Kidney capillary endothelial cell (primary cell): ENCODE measurements around the gene HIPK2.

Experiments
- DNase-seq: peaks from one replicate; pipeline ENCODE4 v3.0.0-alpha.2; 2018; ENCODE audit warnings: low spot score

The HIPK2 gene

DNA sequence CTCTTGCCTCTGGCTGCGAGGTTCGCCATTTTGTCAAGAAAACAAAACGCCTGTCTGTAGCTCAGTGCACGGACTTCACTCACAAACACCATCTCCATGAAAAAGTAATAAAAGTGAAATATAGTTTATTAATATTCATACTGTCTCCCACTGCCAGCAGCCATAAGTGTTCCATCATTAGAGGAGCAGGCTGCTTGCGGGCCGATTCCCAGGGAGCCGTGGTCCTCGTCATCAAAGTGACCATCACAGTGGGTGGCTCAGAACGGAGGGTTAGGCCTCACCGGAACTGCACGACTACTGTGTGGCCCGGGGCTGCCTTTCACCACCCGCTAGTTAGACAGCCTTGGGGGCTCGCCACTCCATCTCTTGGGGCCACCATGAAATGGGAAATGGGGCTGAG lies 82.7 kb downstream of the HIPK2 start:
- DNase-seq = no peak

DNA sequence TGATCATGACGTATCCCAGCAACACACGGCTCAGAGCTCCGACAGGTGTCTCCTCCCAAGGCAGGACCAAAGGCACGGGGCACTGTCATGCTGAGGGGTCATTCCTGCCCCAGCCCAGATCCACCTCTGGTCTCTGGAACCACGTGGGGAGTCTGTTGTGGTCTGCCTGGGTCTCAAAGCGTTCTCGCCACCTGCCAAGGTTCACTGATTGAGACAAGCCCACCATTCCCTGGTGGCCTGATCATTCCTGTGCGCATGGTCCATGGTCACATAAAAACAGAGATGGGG lies 83.5 kb downstream of the HIPK2 start:
- no peak for DNase-seq

DNA sequence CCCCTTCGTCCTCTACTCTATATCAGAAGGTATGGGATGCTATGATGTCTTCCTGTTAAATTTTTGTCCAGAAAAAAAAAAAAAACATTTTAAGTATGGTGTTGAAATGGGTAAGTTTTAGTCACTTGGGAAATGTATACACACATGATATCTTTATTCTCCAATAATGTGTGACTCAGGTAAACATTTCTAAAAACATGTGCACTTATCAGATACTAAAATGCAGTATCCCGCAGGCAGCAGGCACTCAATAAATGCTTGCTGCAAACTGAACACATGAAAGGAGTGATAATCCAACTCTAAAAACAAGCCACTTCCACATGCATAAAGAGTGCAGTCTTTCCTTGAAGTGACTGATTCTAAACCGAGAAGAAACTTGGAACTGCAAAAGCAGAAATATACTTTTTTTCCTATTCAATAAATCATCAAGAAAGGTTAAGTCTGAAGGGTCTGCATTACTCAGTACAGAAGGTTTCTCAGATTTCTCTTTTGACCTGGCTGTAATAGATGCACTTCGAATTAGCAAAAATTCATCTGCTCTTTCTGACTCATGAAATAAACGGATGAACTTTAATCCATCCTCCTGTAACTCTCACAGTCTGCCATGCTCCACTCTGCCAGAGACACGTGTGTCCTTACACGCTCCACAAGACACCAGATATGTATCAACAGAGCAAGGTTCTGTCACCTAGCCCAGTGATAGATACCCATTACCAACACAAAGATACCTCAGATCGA lies 84.0 kb downstream of the HIPK2 start:
- DNase-seq = no peak

- DNase-seq = no peak
Measured at GRCh38 chr7:139692723-139693122, 85.1 kb downstream of the HIPK2 start.

- DNase-seq = no peak
Measured at GRCh38 chr7:139691253-139691781, 86.5 kb downstream of the HIPK2 start.

DNA sequence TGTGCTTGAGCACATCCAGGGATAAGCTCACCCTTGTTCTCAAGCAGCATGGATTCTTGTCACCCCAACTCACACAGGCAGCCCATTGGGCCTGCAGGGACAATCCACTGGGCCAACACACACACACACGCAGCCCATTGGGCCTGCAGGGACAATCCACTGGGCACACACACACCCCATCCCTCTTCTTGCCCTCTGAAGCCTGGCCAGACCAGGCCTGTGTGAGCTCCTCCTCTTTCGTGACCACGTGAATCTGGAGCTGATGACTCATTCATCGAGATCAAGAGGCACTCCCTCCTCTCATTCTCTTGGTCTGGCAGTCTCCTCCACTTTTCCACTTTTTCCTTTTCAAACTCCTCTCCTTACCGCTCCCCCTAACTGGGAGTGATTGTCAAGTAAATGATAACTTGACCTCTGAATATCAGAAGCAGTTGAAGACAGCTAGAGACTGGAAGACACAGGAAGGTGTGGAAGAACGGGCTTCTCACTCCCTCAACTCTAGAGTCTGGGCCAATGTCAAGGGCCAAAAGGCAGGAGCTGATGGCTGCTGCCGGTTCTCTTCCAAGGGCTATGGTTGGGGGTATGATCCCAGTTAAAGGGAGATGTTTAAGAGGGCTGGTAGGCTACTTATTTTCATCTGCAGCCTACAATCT lies 89.7 kb downstream of the HIPK2 start:
- DNase-seq = no peak

DNA sequence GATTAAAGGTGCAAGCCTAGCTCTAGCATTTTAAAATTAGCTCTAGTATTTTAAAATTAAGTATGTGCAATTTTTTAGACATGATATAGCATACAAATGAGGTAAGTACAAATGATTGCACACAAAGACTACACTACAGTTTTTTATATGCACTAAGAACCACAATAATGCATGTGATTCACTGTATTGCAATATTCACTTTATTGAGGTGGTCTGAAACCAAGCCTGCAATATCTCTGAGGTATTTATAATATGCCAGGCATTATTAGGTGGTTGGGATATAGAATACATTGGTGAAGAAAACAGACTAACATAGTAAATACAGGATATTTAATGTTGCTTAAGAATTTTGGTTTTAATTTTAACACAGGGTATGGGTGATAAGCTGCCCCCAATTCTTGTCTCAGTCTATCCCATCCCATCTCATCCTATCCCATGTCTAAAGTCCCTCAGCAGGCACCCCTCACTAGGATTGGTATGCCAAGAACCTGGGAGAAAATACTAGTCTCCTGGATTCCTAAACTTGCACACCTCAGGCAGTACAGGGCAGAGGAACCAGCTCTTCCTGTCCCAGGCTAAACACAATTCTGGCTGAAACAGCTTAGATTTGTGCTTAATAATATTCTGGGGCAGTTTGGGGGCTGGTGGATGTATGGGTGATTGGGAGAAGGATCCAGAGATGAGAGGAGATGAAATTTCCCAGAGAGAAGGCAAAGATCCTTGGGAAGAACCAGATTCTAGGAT lies 90.4 kb downstream of the HIPK2 start:
- no peak for DNase-seq

DNA sequence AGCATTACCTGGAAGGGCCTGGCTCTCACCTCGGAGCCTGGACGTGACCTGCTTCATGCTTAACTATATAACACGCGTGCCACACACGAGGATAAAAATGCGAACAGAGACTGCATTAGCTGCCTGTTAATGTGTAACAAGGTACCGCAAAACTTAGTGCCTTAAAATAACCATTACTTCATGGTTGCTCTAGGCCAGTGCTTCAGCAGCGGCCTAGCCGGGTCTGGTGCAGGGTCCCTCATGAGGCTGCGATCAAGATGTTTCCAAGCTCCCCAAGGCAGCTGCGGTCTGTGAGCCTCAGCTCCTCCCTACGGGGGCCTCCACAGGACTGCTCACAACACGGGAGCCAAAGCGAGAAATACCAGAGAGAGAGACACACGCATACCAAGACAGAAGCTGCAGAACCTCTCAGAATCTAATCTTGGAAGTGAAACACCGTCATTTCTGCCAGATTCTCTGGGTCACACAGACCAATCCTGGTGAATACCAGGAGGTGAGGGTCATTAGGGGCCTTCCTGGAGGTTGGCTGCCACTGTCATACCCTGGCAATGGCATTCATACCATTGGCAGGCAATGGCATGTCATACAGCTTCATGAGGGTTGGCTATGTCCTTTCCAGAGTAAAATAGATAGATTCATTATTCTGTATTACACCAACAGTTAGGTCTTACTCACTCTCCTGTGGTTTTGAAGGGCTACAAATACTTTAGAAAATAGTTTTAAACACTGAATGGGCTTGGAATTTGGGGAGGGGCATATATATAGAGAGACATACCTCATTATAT lies 94.5 kb downstream of the HIPK2 start:
- DNase-seq = no peak

DNA sequence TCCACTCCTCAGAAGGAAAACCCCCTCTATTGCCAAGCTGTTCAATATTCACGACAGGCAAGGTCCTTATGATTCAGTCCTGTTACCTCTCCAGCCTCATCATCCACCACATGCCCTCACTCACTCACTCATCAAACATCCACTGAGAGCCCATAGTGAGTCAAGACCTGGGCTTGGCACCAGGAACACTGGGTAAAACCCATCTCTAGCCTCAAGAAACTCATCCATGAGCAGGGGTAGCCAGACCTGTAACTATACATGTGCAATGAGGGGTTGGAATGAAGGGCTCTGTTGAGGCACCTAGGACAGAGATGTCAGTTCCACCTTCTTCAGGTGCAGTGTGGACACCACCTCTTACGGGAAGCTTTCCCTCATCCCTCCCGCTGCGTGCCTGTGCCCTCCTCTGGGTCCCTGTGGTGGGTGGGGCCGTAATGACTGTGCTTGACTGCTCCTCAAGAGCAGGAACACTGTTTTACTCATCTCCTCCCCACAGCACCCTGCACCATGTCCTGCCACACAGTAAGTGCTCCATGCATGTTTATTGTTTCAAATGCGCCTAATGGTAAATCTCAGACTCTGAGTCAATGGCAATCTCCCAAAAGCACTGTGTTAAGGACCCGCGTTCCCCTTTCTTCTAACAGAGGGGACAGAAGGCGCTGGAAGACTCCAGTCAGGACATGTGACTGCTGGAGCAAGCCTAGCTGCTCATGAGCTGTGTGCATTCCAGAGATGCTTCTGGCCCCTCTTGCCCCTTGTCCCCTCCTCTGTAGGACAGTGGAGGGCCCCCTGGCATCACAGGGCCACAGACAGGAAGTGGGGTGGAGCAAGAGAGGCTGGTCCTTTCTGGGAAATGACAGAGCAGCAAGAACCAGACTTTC lies 95.4 kb downstream of the HIPK2 start:
- DNase-seq = no peak

- DNase-seq = no peak
Measured at GRCh38 chr7:139681812-139682135, 96.0 kb downstream of the HIPK2 start.

DNA sequence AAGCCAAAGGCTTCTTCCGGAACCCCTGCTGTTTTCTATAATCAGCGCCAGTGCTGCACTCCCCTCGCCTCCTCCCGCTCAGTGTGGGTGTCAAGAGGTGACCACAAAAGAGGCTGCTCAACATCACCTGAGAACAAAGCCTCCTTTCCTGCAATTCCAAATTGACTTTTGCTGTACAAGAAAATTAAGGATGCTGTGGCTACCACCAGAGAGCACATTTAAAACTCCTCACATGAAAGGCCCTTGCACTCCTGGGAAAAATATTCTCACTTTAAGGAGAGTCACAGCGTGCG lies 96.4 kb downstream of the HIPK2 start:
- DNase-seq = no peak

DNA sequence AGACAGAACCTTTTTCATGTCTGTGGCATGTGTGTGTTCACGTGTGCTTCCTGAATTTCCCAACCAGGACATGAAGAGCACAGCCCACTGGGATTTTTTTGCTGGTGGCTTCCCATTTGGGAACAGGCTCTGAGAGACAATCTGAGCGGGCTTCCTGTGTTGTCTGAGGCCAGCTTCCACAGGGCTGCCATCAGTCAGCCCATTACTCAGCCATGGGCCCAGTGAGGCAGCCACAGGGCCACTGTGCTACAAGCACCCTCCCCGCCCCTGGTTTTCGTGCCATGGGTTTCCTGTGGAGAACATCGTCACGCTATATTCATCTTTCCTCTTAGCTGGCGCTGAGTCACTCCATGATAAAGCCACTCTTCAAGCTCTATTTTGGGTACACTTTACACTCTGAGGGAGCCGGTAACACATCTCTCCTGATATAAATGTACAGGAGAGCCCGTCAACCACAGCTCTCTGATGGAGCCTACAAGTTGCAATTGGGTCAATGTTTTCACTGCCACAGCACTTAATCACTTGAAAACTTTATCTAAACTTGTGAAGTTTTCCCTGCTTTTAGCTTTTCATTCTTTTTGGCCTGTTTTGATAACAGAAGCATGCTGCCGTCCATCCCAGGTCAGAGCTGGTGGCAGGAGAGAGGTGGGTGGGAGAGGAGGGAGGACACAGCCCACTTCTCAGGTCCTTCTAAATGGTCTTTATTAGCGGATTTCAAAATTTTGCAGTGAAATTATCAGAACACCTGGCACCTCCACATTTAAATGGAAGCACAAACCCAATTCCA lies 96.9 kb downstream of the HIPK2 start:
- DNase-seq = peak; percentile 100

- no peak for DNase-seq
Measured at GRCh38 chr7:139679731-139680594, 97.8 kb downstream of the HIPK2 start.

- DNase-seq = no peak
Measured at GRCh38 chr7:139676390-139676789, 101.4 kb downstream of the HIPK2 start.

DNA sequence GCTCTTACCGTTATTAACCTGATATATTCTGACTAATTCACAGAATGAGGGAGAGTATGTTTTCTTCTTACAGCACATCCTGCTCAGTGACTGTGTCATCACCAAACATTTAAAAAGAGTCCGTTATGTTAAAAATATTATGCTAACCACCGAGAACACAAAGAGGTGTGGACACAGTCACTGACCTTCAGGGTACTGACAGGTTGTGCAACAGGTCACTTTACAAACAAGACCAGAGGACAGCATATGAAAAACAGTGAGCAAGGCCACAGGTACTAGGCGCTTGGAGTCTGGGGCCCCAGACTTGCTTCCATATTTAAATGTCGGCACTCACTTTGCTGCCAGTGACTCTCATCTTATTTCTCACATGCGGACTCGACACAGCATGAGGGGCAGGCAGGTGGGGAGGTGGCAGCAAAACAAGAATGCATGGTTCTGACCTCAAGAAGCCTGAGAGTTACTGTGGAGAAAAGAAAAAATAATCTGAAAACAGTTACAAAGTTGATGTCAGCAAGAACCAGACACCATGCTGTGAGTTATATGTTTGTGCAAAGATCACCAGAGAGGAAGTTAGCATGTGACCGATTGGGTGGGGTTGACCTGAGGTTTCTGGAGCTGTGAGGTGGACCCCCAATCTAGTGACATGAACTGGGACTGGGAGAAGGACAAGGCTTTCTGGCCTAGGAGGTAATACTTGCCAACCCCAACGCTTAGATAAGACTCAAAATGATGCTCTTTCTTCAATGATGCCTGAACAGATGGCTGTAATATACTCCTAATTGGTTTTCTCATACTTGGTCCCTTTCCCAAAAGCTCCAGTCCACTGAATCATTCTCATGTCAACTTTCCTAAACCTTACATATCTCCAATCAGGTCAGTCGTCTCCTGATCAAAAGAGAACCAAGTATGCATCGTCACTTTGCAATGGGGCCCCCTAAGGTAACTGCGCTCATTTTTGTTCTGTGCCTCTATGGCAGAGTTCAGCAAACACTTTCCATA lies 102.4 kb downstream of the HIPK2 start:
- DNase-seq = no peak

DNA sequence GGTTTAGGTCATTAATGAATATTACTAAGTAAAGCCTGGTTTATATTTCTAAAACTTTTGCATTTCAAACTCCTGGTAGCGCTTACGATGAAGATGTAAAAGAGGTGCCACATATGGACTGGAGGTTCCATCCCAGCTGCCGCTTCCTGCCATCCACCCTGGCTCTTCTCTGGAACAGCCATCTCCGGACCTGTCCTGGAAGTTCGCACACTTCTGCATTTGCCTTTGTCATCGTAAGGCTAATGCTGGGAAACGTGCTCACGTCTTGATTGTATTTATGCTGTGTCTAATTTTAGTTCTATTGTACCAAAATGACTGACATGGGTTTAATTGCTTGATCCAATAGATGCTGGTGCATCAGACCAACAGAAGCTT lies 103.1 kb downstream of the HIPK2 start:
- no peak for DNase-seq

GRCh38 chr7:139674341-139674740 lies 103.5 kb downstream of the HIPK2 start:
- DNase-seq = no peak

GRCh38 chr7:139673762-139674161 lies 104.0 kb downstream of the HIPK2 start:
- DNase-seq = no peak

GRCh38 chr7:139673230-139673629 lies 104.6 kb downstream of the HIPK2 start:
- no peak for DNase-seq
